Small intestine (tissue), 7 donors: Measurements from ENCODE around the gene PUS3. TPM values are rescaled to one million over a fixed set of nuclear protein-coding genes. Genes with fewer than 3 reads are reported as not detected.

Source experiments
- DNase-seq, 2 donors: peaks; one replicate each; pipeline versions ENCODE4 v3.0.0 to v3.0.0-alpha.2; 2013
- FAIRE-seq: peaks from 2 replicates; lab custom pipeline; 2012; peaks lifted over from hg19 to GRCh38; lab: Jason Lieb, UNC
- H3K27ac ChIP-seq, 3 donors: one replicate each; pipeline ENCODE4 v1.5.1; 2013; ENCODE audit warnings: low read length in 2 of 3, mild to moderate bottlenecking in 2 of 3, control low read depth in 1 of 3, inconsistent platforms in 1 of 3, low read depth in 1 of 3, moderate library complexity in 1 of 3
- H3K27me3 ChIP-seq, 3 donors: one replicate each; pipeline ENCODE4 v1.6.1; 2013; ENCODE audit warnings: low read length in 3 of 3, inconsistent platforms in 1 of 3; ENCODE audit not compliant: control insufficient read depth in 3 of 3, insufficient read depth in 3 of 3
- H3K36me3 ChIP-seq, 3 donors: one replicate each; pipeline ENCODE4 v1.6.1; 2013; ENCODE audit warnings: low read length in 3 of 3, inconsistent platforms in 1 of 3, low read depth in 1 of 3, mild to moderate bottlenecking in 1 of 3, moderate library complexity in 1 of 3; ENCODE audit not compliant: control insufficient read depth in 3 of 3, insufficient read depth in 2 of 3
- H3K4me1 ChIP-seq, 3 donors: one replicate each; pipeline ENCODE4 v1.6.1; 2013; ENCODE audit warnings: low read length in 2 of 3, inconsistent platforms in 1 of 3, low read depth in 1 of 3, mild to moderate bottlenecking in 1 of 3, moderate library complexity in 1 of 3; ENCODE audit not compliant: control insufficient read depth in 3 of 3, insufficient read depth in 2 of 3
- H3K4me3 ChIP-seq, 3 donors: one replicate each; pipeline ENCODE4 v1.5.1; 2013; ENCODE audit warnings: low read length in 3 of 3, control low read depth in 1 of 3, inconsistent platforms in 1 of 3, low read depth in 1 of 3, mild to moderate bottlenecking in 1 of 3, moderate library complexity in 1 of 3
- H3K9me3 ChIP-seq, 2 donors: one replicate each; pipeline ENCODE4 v1.6.1; 2013; ENCODE audit warnings: low read depth in 1 of 2, low read length in 1 of 2; ENCODE audit not compliant: control insufficient read depth in 2 of 2, insufficient read depth in 1 of 2
- WGBS, 3 donors: extraction: QIAGEN DNeasy Blood & Tissue Kit; methylation state at CpG; one replicate each; pipeline ENCODE4 v1.1.7; 2013; 5-methylcytosine and 5-hydroxymethylcytosine counted together
- polyA plus RNA-seq, 4 donors: library from polyadenylated mRNA; stranded (reverse) in 3 of 4; unstranded in 1 of 4; fragments of 200-250 nt in 3 of 4; fragments of 120-200 nt in 1 of 4; gene quantifications; one replicate each; pipeline versions ENCODE4 v1.2.1 to v1.2.3, GENCODE V29; 2013
- donor health status: healthy with polysubstance abuse.
- donor health status: control.
- donor health status: control.
- donor health status: Bipolar disorder and iron deficiency.
- donor health status: healthy.

PUS3 gene
- polyA plus RNA-seq, 4 donors = 10.3 to 12.7 (median 11.9) TPM

DNA sequence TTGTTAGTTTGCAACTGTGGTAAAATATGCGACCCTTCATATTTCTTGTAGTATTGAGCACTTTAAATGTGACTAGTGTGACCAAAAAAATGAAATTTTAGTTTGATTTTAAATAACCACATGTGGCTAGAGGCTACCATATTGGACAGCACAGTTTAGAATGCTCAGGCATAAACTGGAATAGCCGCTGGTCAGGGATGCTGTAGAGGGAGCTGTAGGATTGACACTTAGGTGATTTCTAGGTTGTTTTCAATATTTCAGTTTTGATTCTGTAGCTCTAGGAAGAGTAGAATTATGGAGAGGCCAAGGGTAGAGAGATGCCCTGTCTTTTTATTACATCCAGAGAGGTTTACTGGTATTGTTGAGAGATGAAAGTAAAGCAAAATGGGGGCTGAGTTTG, 32.0 kb upstream of the PUS3 start:
- 89 to 96% (median 94%) methylated on average over 2 of the region's 2 CpGs for WGBS, 3 donors
- H3K27me3 ChIP-seq = peaks cover 0 to 3% (median 0%) of the 10 kb centered on the region in 3 donors
- no peak for DNase-seq
- H3K4me3 ChIP-seq = no peak overlapping the region
- no peaks in the 10 kb centered on the region for H3K36me3 ChIP-seq
- H3K27ac ChIP-seq = no peak overlapping the region
- no peak for FAIRE-seq
- no peaks in the 10 kb centered on the region for H3K4me1 ChIP-seq
- H3K9me3 ChIP-seq = no peaks in the 10 kb centered on the region

DNA sequence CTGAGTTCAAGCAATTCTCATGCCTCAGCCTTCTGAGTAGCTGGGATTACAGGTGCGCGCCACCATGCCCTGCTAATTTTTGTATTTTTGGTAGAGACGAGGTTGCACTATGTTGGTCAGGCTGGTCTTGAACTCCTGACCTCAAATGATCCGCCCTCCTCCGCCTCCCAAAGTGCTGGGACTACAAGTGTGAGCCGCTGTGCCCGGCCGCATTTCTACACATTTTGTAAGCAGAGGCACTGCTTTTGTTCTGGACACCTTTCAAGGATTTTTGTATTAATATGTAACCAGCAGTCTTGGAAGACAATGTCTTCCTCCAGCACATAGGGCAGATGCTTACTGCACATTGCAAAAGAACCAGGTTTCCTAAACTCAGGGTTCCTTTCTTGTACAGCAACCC, 31.5 kb upstream of the PUS3 start:
- Histone ChIP-seq H3K27me3 (peaks cover 0 to 6% (median 0%) of the 10 kb centered on the region in 3 donors), H3K4me1 (no peaks in the 10 kb centered on the region), H3K4me3 (no peak overlapping the region), H3K36me3 (no peaks in the 10 kb centered on the region), H3K9me3 (no peaks in the 10 kb centered on the region), H3K27ac (no peak overlapping the region)
- FAIRE-seq (no peak), DNase-seq (no peak)
- WGBS, 3 donors = 88 to 94% (median 90%) methylated on average over 8 of the region's 8 CpGs

DNA sequence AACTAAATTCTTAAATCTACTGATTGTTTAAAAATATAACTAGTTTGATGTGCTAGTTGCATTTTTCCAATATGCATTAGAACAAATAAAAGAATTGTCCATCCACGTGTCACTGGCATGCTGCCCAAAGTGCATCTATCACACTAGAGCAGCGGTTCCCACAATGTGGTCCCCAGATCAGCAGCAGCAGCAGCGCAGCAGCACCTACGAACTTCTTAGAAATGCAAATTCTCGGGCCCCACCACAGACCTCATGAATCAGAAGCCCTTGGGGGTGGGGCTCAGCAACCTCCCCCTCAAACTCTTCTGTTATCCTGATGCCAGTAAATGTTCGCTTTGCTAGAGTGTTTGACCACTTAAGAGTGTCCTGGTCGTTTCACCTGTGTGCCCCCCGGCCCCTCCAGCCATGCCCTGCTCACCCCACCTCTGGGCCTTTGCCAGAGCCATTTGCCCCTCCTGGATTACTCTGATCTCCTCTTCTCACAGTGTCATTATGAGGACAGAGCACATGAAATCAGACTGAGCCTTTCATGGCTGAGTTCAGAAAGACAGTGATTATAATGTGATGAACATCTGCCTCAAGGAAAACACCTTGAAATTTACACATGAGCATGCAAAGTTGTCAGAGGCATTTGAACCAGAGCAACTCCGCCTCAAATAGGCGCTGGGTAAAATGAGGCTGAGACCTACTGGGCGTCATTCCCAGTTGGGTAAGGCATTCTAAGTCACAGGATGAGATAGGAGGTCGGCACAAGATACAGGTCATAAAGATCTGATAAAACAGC, 30.2 kb upstream of the PUS3 start:
- DNase-seq (no peak), FAIRE-seq (no peak)
- Histone ChIP-seq H3K27me3 (peaks cover 0 to 6% (median 0%) of the 10 kb centered on the region in 3 donors), H3K4me3 (no peak overlapping the region), H3K4me1 (no peaks in the 10 kb centered on the region), H3K36me3 (no peaks in the 10 kb centered on the region), H3K27ac (no peak overlapping the region), H3K9me3 (no peaks in the 10 kb centered on the region)
- WGBS, 3 donors = 61 to 69% (median 67%) methylated on average over 12 of the region's 12 CpGs

DNA sequence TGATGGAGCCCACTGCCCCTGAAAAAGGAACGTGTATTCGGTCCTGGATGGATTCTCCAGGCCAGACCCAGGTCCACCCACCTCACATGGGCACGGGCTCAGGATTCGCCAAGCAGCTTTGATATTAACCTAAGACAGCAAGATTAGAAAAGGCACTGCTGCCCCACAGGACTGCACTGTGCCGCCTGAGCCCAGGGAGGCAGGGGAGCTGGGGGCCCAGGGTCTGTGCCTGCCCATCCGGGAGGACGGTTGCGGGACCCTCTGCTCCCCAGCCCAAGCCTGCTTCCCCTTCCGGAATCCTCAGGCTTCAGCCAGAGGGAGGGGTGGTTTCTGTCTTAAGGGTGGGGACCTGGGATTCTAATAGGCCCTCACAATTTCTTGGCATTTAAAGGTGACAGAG, 29.3 kb upstream of the PUS3 start:
- Histone ChIP-seq H3K4me3 (no peak overlapping the region), H3K4me1 (no peaks in the 10 kb centered on the region)

DNA sequence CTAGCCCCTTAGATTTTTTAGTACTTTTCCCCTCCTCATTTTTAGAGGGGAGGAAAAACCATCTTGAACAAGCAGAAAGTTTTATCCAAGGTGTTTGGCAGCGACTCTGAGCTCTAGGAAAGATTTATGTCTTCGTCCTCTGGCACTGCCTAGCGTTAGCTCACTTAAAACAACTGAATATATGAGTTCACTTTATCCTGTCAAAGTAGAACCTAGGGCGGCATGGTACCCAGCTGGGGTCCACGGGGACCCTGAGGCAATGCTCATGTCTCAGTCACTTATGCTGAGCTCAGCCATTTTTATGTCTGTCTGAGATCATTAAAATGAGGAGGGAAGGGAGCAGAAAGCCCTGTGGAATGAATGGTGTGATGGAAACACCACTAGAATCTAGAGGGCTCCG, 28.7 kb upstream of the PUS3 start:
- no peak for FAIRE-seq
- no peak for DNase-seq
- H3K36me3 ChIP-seq = no peaks in the 10 kb centered on the region
- no peak overlapping the region for H3K27ac ChIP-seq
- H3K4me1 ChIP-seq = no peaks in the 10 kb centered on the region
- H3K9me3 ChIP-seq = no peaks in the 10 kb centered on the region
- peaks cover 0 to 6% (median 0%) of the 10 kb centered on the region in 3 donors for H3K27me3 ChIP-seq
- WGBS, 3 donors = 76 to 83% (median 81%) methylated on average over 6 of the region's 6 CpGs
- H3K4me3 ChIP-seq = no peak overlapping the region

More for the DNA sequence above, 29.3 kb upstream of the PUS3 start:
- Histone ChIP-seq H3K9me3 (no peaks in the 10 kb centered on the region), H3K27me3 (peaks cover 0 to 6% (median 0%) of the 10 kb centered on the region in 3 donors), H3K27ac (no peak overlapping the region), H3K36me3 (no peaks in the 10 kb centered on the region)
- 80 to 87% (median 81%) methylated on average over 9 of the region's 9 CpGs for WGBS, 3 donors
- FAIRE-seq = no peak
- no peak for DNase-seq

GRCh38 chr11:125931116-125931515, 28.1 kb upstream of the PUS3 start:
- H3K4me1 ChIP-seq = no peaks in the 10 kb centered on the region
- no peak overlapping the region for H3K4me3 ChIP-seq
- H3K9me3 ChIP-seq = no peaks in the 10 kb centered on the region
- FAIRE-seq (no peak), DNase-seq (no peak)
- H3K27ac ChIP-seq = no peak overlapping the region
- WGBS, 3 donors = 68 to 71% (median 71%) methylated on average over 3 of the region's 3 CpGs
- peaks cover 0 to 6% (median 0%) of the 10 kb centered on the region in 3 donors for H3K27me3 ChIP-seq
- no peaks in the 10 kb centered on the region for H3K36me3 ChIP-seq

DNA sequence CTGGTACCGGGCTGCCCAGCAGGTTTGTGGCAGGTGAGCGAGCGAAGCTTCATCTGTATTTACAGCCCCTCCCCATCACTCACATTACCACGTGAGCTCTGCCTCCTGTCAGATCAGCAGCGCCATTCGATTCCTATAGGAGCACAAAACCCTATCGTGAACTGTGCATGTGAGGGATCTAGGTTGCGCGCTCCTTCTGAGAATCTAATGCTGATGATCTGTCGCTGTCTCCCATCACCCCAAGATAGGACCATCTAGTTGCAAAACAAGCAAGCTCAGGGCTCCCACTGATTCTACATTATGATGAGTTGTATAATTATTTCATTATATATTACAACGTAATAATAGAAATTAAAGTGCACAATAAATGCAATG, 27.1 kb upstream of the PUS3 start:
- Histone ChIP-seq H3K4me1 (peaks cover 0 to 9% (median 2%) of the 10 kb centered on the region in 3 donors), H3K9me3 (no peaks in the 10 kb centered on the region), H3K27me3 (peaks cover 0 to 6% (median 0%) of the 10 kb centered on the region in 3 donors), H3K4me3 (no peak overlapping the region), H3K36me3 (no peaks in the 10 kb centered on the region), H3K27ac (no peak overlapping the region)
- DNase-seq = no peak
- FAIRE-seq = no peak
- 89 to 92% (median 90%) methylated on average over 11 of the region's 11 CpGs for WGBS, 3 donors

GRCh38 chr11:125929445-125930075, 26.6 kb upstream of the PUS3 start:
- no peak for DNase-seq
- 80 to 86% (median 85%) methylated on average over 9 of the region's 9 CpGs for WGBS, 3 donors
- H3K27me3 ChIP-seq = peaks cover 0 to 6% (median 0%) of the 10 kb centered on the region in 3 donors
- H3K36me3 ChIP-seq = no peaks in the 10 kb centered on the region
- no peak overlapping the region for H3K27ac ChIP-seq
- FAIRE-seq = no peak
- H3K4me3 ChIP-seq = no peak overlapping the region
- H3K4me1 ChIP-seq = peaks cover 0 to 14% (median 2%) of the 10 kb centered on the region in 3 donors
- H3K9me3 ChIP-seq = no peaks in the 10 kb centered on the region
